SK-N-SH (cell line): Measurements from ENCODE around the gene CRYZL1. TPM values are rescaled to one million over a fixed set of nuclear protein-coding genes. Genes with fewer than 3 reads are reported as not detected.
A peak's percentile ranks its signal among the peaks of the same experiment; 100 is the strongest.

Experiments used
- CTCF ChIA-PET: fragments of 300-600, 350-600 bp; formaldehyde crosslinking; extraction: SDS; loops from one replicate; lab custom pipeline; 2021; lab: Yijun Ruan, JAX
- POLR2A ChIA-PET: fragments of 350-600 bp; sonication (Branson Sonifier 250); formaldehyde crosslinking; extraction: SDS; loops from one replicate; lab custom pipeline; 2020; ENCODE audit warnings: antibody characterized with exemption, inconsistent platforms; lab: Yijun Ruan, JAX
- DNase-seq: peaks from one replicate; pipeline ENCODE4 v3.0.0; 2012
- H2AFZ ChIP-seq: fragments of 200-600 bp; sonication (generic); 2 replicates; pipeline ENCODE4 v1.8.1; 2016; ENCODE audit warnings: antibody characterized with exemption, mild to moderate bottlenecking, low read depth
- H3F3A ChIP-seq: fragments of 200-600 bp; sonication (generic); replicated peaks from 2 replicates; pipeline ENCODE3; 2016; ENCODE audit warnings: antibody characterized with exemption, mild to moderate bottlenecking; ENCODE audit not compliant: insufficient read depth
- H3K27ac ChIP-seq, 2 experiments: fragments of 200-500 bp in 1 of 2; fragments of 200-600 bp in 1 of 2; sonication (Bioruptor generic) in 1 of 2; sonication (generic), shearing (Covaris generic) in 1 of 2; 2 replicates each; pipeline versions ENCODE4 v1.5.1 to v1.6.1; 2014 to 2016; ENCODE audit warnings: low read depth in 2 of 2, inconsistent platforms in 1 of 2, low read length in 1 of 2, mild to moderate bottlenecking in 1 of 2, mixed read lengths in 1 of 2
- H3K27me3 ChIP-seq: fragments of 200-600 bp; sonication (generic), shearing (Covaris generic); 2 replicates; pipeline ENCODE4 v1.6.1; 2016; ENCODE audit warnings: mixed run types; ENCODE audit not compliant: insufficient read depth
- H3K36me3 ChIP-seq, 2 experiments: fragments of 200-500 bp in 1 of 2; fragments of 200-600 bp in 1 of 2; sonication (Bioruptor generic) in 1 of 2; sonication (generic) in 1 of 2; replicated peaks in 1 of 2; 2 replicates each; pipeline versions ENCODE3 to v1.5.1; 2014 to 2016; ENCODE audit warnings: low read length in 1 of 2, mild to moderate bottlenecking in 1 of 2; ENCODE audit not compliant: insufficient read depth in 2 of 2, control insufficient read depth in 1 of 2
- H3K4me1 ChIP-seq, 2 experiments: fragments of 200-500 bp in 1 of 2; fragments of 200-600 bp in 1 of 2; sonication (Bioruptor generic) in 1 of 2; sonication (generic), shearing (Covaris generic) in 1 of 2; 2 replicates each; pipeline versions ENCODE4 v1.5.1 to v1.6.1; 2014 to 2016; ENCODE audit warnings: low read depth in 1 of 2, low read length in 1 of 2, mixed run types in 1 of 2; ENCODE audit not compliant: insufficient read depth in 2 of 2, control insufficient read depth in 1 of 2
- H3K4me2 ChIP-seq: fragments of 200-600 bp; sonication (generic), shearing (Covaris generic); 2 replicates; pipeline ENCODE4 v1.6.1; 2017; ENCODE audit warnings: mixed run types
- H3K4me3 ChIP-seq, 2 experiments: fragments of 200-500 bp in 1 of 2; fragments of 200-600 bp in 1 of 2; sonication (Bioruptor generic) in 1 of 2; sonication (generic), shearing (Covaris generic) in 1 of 2; 2 replicates each; pipeline versions ENCODE4 v1.5.1 to v1.8.1; 2014 to 2016; ENCODE audit warnings: low read depth in 2 of 2, inconsistent platforms in 1 of 2, low read length in 1 of 2, mild to moderate bottlenecking in 1 of 2, mixed read lengths in 1 of 2, moderate library complexity in 1 of 2
- H3K79me2 ChIP-seq: fragments of 200-600 bp; sonication (generic); 2 replicates; pipeline ENCODE4 v1.8.1; 2017; ENCODE audit warnings: mild to moderate bottlenecking; ENCODE audit not compliant: insufficient read depth
- H3K9ac ChIP-seq: fragments of 200-600 bp; sonication (generic); 2 replicates; pipeline ENCODE4 v1.6.1; 2017; ENCODE audit warnings: mixed run types
- H3K9me2 ChIP-seq: fragments of 200-600 bp; sonication (generic); 2 replicates; pipeline ENCODE4 v1.6.1; 2017; ENCODE audit warnings: mixed run types
- H3K9me3 ChIP-seq: fragments of 200-600 bp; sonication (generic); 2 replicates; pipeline ENCODE4 v1.6.1; 2017; ENCODE audit warnings: mixed run types, mild to moderate bottlenecking, moderate library complexity
- H4K20me1 ChIP-seq: fragments of 200-600 bp; sonication (generic); 2 replicates; pipeline ENCODE4 v1.6.1; 2017; ENCODE audit warnings: mild to moderate bottlenecking, mixed run types; ENCODE audit not compliant: insufficient read depth
- ELF1 ChIP-seq: IDR thresholded peaks from 2 replicates; pipeline ENCODE4 v1.4.0; 2012
- EP300 ChIP-seq, 2 experiments: IDR thresholded peaks; 2 replicates each; pipeline versions ENCODE4 v1.4.0 to v1.6.1; 2012; ENCODE audit warnings: borderline replicate concordance in 1 of 2, low read depth in 1 of 2, low read length in 1 of 2
- EZH2phosphoT487 ChIP-seq: fragments of 200-600 bp; sonication (generic); IDR thresholded peaks from 2 replicates; pipeline ENCODE4 v1.6.1; 2017; ENCODE audit warnings: low read depth, mixed run types, mild to moderate bottlenecking, antibody characterized with exemption, moderate library complexity, borderline replicate concordance
- FOXJ3 ChIP-seq: sonication (generic); formaldehyde crosslinking; IDR thresholded peaks from 2 replicates; pipeline ENCODE4 v1.5.1; 2020; ENCODE audit warnings: mild to moderate bottlenecking, missing genetic modification reagents
- GATA2 ChIP-seq: sonication (generic); formaldehyde crosslinking; IDR thresholded peaks from 2 replicates; pipeline ENCODE4 v1.5.0; 2020; ENCODE audit warnings: mild to moderate bottlenecking, missing genetic modification reagents
- JUND ChIP-seq: IDR thresholded peaks from 2 replicates; pipeline ENCODE4 v1.4.0; 2012
- MAX ChIP-seq: IDR thresholded peaks from 2 replicates; pipeline ENCODE4 v1.4.0; 2012; ENCODE audit warnings: low read depth
- MXI1 ChIP-seq: IDR thresholded peaks from 2 replicates; pipeline ENCODE4 v1.6.1; 2012; ENCODE audit warnings: mild to moderate bottlenecking, low read depth, low read length, improper control_type of control experiment
- NFIC ChIP-seq: IDR thresholded peaks from 2 replicates; pipeline ENCODE4 v1.4.0; 2012; ENCODE audit warnings: borderline replicate concordance
- NRF1 ChIP-seq: IDR thresholded peaks from 2 replicates; pipeline ENCODE4 v1.6.1; 2012; ENCODE audit warnings: low read depth, mild to moderate bottlenecking, low read length
- PBX3 ChIP-seq: IDR thresholded peaks from 2 replicates; pipeline ENCODE4; 2012
- POLR2AphosphoS5 ChIP-seq: IDR thresholded peaks from 2 replicates; pipeline ENCODE4 v1.6.1; 2012; ENCODE audit warnings: low read depth, low read length
- RAD21 ChIP-seq: IDR thresholded peaks from 2 replicates; pipeline ENCODE4 v1.6.1; 2012; ENCODE audit warnings: mild to moderate bottlenecking, low read length
- RXRA ChIP-seq: IDR thresholded peaks from 2 replicates; pipeline ENCODE4 v1.4.0; 2012; ENCODE audit warnings: low read depth, mild to moderate bottlenecking, borderline replicate concordance
- SIN3A ChIP-seq: IDR thresholded peaks from 2 replicates; pipeline ENCODE4 v1.6.1; 2012; ENCODE audit warnings: low read depth, mild to moderate bottlenecking, low read length, moderate library complexity, borderline replicate concordance
- TAF1 ChIP-seq: IDR thresholded peaks from 2 replicates; pipeline ENCODE4 v1.6.1; 2012; ENCODE audit warnings: low read depth, mild to moderate bottlenecking, low read length, moderate library complexity, borderline replicate concordance
- TCF12 ChIP-seq: IDR thresholded peaks from 2 replicates; pipeline ENCODE4 v1.4.0; 2012
- TEAD4 ChIP-seq: IDR thresholded peaks from 2 replicates; pipeline ENCODE4 v1.4.0; 2012; ENCODE audit warnings: mild to moderate bottlenecking, borderline replicate concordance; ENCODE audit not compliant: insufficient read depth
- YY1 ChIP-seq: IDR thresholded peaks from 2 replicates; pipeline ENCODE4 v1.4.0; 2012; ENCODE audit warnings: low read depth, mild to moderate bottlenecking
- WGBS: methylation state at CpG from one replicate; pipeline ENCODE4 v1.1.6; 2017; ENCODE audit warnings: low lambda C conversion rate; 5-methylcytosine and 5-hydroxymethylcytosine counted together
- polyA plus RNA-seq, 3 experiments: library from polyadenylated mRNA; depleted of rRNA; stranded (reverse); fragments of >200 nt; gene quantifications; 2 replicates each; pipeline ENCODE4 v1.2.3, GENCODE V29; 2012
- TF ChIP-seq, protein P1 (sequence below): fragments of 150-350 bp; IDR thresholded peaks from 2 replicates; pipeline ENCODE4 v1.6.1; 2017; ENCODE audit warnings: antibody characterized with exemption, low read length, low read depth, borderline replicate concordance
- TF ChIP-seq, protein P2 (sequence below): fragments of 150-350 bp; IDR thresholded peaks from 2 replicates; pipeline ENCODE4 v1.6.1; 2016; ENCODE audit warnings: mild to moderate bottlenecking, low read depth, low read length

The CRYZL1 gene
- polyA plus RNA-seq, 1 of the 3 experiments (the other 2 are of a cell fraction) = 26.3 TPM

- H3K4me2 ChIP-seq = peak overlapping the region; percentile 79
- H3K27me3 ChIP-seq = no peaks in the 10 kb centered on the region
- peak overlapping the region; percentile 68 for H3K9ac ChIP-seq
- peak; percentile 74 for DNase-seq
- peak overlapping the region; percentile 74 to 87 for H3K27ac ChIP-seq
- H4K20me1 ChIP-seq = peaks cover 30% of the 10 kb centered on the region
- no peaks in the 10 kb centered on the region for H3K9me3 ChIP-seq
- H3K4me3 ChIP-seq = peak overlapping the region; percentile 73 to 92
- H3K4me1 ChIP-seq = peaks cover 13 to 15% of the 10 kb centered on the region in 2 experiments
- H3K9me2 ChIP-seq = no peaks in the 10 kb centered on the region
- TF ChIP-seq GATA2 (CRISPR knock-in tag) (no peak), SIN3A (0 out of 2 replicates have a peak, but pooled peaks have one; percentile 38), MXI1 (peak; percentile 5), EZH2phosphoT487 (no peak), RXRA (no peak), NRF1 (no peak), NFIC (no peak), TEAD4 (no peak), RAD21 (no peak)
- TF ChIP-seq, all 33 proteins: peak for 2
- POLR2A ChIA-PET = interaction anchor here (1.0 kb wide), 1 partner anchor 22 kb away, joined by 3 read pairs; no protein-coding TSS in a partner anchor
- WGBS = 2% methylated on average over 30 of the region's 78 CpGs
- Histone ChIP-seq H3F3A (no peaks in the 10 kb centered on the region), H2AFZ (no peak overlapping the region), H3K79me2 (peaks cover 85% of the 10 kb centered on the region), H3K36me3 (peaks cover 3 to 19% of the 10 kb centered on the region in 2 experiments)
- CTCF ChIA-PET = interaction anchor here (0.7 kb wide), 1 partner anchor 39 kb away, joined by 3 read pairs; no protein-coding TSS in a partner anchor
Measured at GRCh38 chr21:33642896-33643657, 1.5 kb upstream of the CRYZL1 start.

DNA sequence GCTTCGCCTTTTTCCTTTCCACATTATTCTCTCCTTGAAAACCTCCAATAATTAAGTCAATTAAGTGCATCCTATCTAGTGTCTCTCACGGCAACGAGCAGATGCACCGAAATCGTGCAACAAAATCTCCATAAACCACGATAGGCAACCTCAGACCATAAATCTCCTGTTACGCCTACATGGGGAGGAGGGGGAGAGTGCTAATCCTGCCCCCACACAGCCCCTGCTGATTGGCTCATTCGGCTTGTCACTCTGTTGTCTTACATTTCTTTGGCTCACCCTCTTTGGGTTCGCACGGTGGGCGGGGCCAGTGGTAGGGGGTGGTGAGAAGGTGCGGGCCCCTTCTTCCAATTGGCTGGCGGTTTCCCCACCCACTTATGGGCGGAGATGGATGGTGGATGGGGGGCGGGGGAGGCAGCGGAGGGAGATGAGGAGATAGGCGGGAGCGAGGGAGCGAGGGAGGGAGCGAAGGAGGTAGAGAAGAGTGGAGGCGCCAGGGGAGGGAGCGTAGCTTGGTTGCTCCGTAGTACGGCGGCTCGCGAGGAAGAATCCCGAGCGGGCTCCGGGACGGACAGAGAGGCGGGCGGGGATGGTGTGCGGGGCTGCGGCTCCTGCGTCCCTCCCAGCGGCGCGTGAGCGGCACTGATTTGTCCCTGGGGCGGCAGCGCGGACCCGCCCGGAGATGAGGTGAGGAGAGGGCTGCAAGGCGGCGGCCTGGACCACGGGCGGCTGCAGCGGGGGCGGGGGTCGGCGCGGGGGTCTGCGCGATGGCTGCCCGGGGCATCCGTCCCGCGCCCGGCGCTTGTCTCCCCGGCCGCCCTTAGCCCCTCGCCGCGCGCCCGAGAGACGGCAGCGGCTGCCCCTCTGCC lies 720 bp upstream of the CRYZL1 start, which contains the start of gene ITSN1:
ITSN1 (plus strand) TSS at position 475 of the 869 bp plus-strand sequence. CDS start 76,328 bp downstream, outside the sequence.
- Histone ChIP-seq H2AFZ (peak within 1 kb of the TSS; percentile 77), H3K4me2 (peak within 1 kb of the TSS; percentile 80), H3K9ac (peak within 1 kb of the TSS; percentile 70), H4K20me1 (peaks cover 23% of the 10 kb centered on the region; the same call in 1 of the 2 replicates), H3K27ac (peak within 1 kb of the TSS; percentile 87 to 98), H3K79me2 (peaks cover 85% of the 10 kb centered on the region), H3K4me3 (peak within 1 kb of the TSS; percentile 73 to 92), H3F3A (no peaks in the 10 kb centered on the region), H3K9me3 (no peaks in the 10 kb centered on the region), H3K9me2 (no peaks in the 10 kb centered on the region), H3K4me1 (peaks cover 13 to 15% of the 10 kb centered on the region in 2 experiments), H3K27me3 (no peaks in the 10 kb centered on the region), H3K36me3 (peaks cover 3 to 20% of the 10 kb centered on the region in 2 experiments)
- POLR2A ChIA-PET = interaction anchor here (1.0 kb wide), 1 partner anchor 23 kb away, joined by 3 read pairs; no protein-coding TSS in a partner anchor
- CTCF ChIA-PET = no interaction called here
- DNase-seq = peak; percentile 97
- WGBS = 2% methylated on average over 41 of the region's 71 CpGs
- TF ChIP-seq, protein P1, sequence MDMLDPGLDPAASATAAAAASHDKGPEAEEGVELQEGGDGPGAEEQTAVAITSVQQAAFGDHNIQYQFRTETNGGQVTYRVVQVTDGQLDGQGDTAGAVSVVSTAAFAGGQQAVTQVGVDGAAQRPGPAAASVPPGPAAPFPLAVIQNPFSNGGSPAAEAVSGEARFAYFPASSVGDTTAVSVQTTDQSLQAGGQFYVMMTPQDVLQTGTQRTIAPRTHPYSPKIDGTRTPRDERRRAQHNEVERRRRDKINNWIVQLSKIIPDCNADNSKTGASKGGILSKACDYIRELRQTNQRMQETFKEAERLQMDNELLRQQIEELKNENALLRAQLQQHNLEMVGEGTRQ = no peak
- peak; percentile 69 for TF ChIP-seq POLR2AphosphoS5
- peak; percentile 97 for TF ChIP-seq PBX3
- no peak for TF ChIP-seq TCF12
- TF ChIP-seq TAF1 = peak; percentile 72; the same call in 1 of the 2 replicates
- TF ChIP-seq, protein P2, sequence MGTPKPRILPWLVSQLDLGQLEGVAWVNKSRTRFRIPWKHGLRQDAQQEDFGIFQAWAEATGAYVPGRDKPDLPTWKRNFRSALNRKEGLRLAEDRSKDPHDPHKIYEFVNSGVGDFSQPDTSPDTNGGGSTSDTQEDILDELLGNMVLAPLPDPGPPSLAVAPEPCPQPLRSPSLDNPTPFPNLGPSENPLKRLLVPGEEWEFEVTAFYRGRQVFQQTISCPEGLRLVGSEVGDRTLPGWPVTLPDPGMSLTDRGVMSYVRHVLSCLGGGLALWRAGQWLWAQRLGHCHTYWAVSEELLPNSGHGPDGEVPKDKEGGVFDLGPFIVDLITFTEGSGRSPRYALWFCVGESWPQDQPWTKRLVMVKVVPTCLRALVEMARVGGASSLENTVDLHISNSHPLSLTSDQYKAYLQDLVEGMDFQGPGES = peak; percentile 51; the same call in 1 of the 2 replicates
- no peak for TF ChIP-seq NFIC
- no peak for TF ChIP-seq EP300 (IDR thresholded peaks at IDR 0.05; ENCODE audit: borderline replicate concordance in 1 of 2, low read depth in 1 of 2, low read length in 1 of 2)
- peak; percentile 84 for TF ChIP-seq SIN3A
- no peak for TF ChIP-seq FOXJ3
- peak; percentile 20 for TF ChIP-seq ELF1
- TF ChIP-seq JUND = no peak
- peak; percentile 53; the same call in 1 of the 2 replicates for TF ChIP-seq MAX
- peak; percentile 31; the same call in 1 of the 2 replicates for TF ChIP-seq MXI1
- peak; percentile 29; the same call in 1 of the 2 replicates for TF ChIP-seq YY1
